HCT116 (cell line): ENCODE data around the gene METTL13. TPM values are rescaled to one million over a fixed set of nuclear protein-coding genes. Genes with fewer than 3 reads are reported as not detected.

Experiments
- ATAC-seq: fragments of 200-7000 bp; cut with Tn5 transposase; 2 replicates; pipeline ENCODE4 v1.9.1; 2020; ENCODE audit warnings: mild to moderate bottlenecking, moderate library complexity
- BruUV-seq: library from RNA; stranded (reverse); fragments of 400-500 nt; replicated peaks from 2 replicates; lab custom pipeline; 2021; lab: Mats Ljungman, UMichigan
- CTCF ChIA-PET: fragments of 300-600 bp; sonication (Branson Sonifier 250); formaldehyde crosslinking; loops from one replicate; lab custom pipeline; 2021; ENCODE audit warnings: antibody characterized with exemption; lab: Charles Lee
- POLR2A ChIA-PET: fragments of 300-600, 350-600 bp; sonication (Branson Sonifier 250); formaldehyde crosslinking; loops from one replicate; lab custom pipeline; 2021; ENCODE audit warnings: antibody characterized with exemption; lab: Charles Lee
- RAD21 ChIA-PET, 2 experiments: fragments of 300-600 bp; sonication (Branson Sonifier 250); formaldehyde crosslinking; loops; one replicate each; lab custom pipeline; 2023; ENCODE audit warnings: low total read pairs in 2 of 2; ENCODE audit not compliant: uncharacterized antibody in 2 of 2, unreplicated experiment in 2 of 2, low non-redundant PET in 1 of 2; lab: Charles Lee
- DNase-seq: peaks from one replicate; pipeline ENCODE4 v3.0.0-alpha.2; 2010; ENCODE audit warnings: low read depth, low spot score
- H2AFZ ChIP-seq: fragments of 200-600 bp; shearing (Covaris generic), sonication (generic); 2 replicates; pipeline ENCODE4 v1.6.1; 2017; ENCODE audit warnings: low read depth, mixed run types, mixed read lengths, antibody characterized with exemption, low read length; ENCODE audit not compliant: poor library complexity, severe bottlenecking
- H3K27ac ChIP-seq: 2 replicates; pipeline ENCODE4 v1.5.1; 2012; ENCODE audit warnings: low read depth, low read length
- H3K27me3 ChIP-seq: fragments of 200-600 bp; sonication (generic); 2 replicates; pipeline ENCODE4 v1.6.1; 2016; ENCODE audit warnings: mixed run types, low read length, mixed read lengths; ENCODE audit not compliant: insufficient read depth
- H3K36me3 ChIP-seq, 2 experiments: fragments of 200-500 bp in 1 of 2; fragments of 200-600 bp in 1 of 2; sonication (Bioruptor generic) in 1 of 2; sonication (generic) in 1 of 2; 2 replicates each; pipeline versions ENCODE4 v1.5.1 to v1.6.1; 2014 to 2016; ENCODE audit warnings: low read length in 2 of 2, inconsistent platforms in 1 of 2, mixed read lengths in 1 of 2, mixed run types in 1 of 2; ENCODE audit not compliant: insufficient read depth in 2 of 2, control insufficient read depth in 1 of 2
- H3K4me1 ChIP-seq, 2 experiments: fragments of 200-600 bp in 1 of 2; sonication (generic) in 1 of 2; 2 replicates each; pipeline versions ENCODE4 v1.5.1 to v1.6.1; 2012 to 2017; ENCODE audit warnings: low read length in 2 of 2, inconsistent platforms in 1 of 2, mild to moderate bottlenecking in 1 of 2, mixed read lengths in 1 of 2, mixed run types in 1 of 2, moderate library complexity in 1 of 2; ENCODE audit not compliant: insufficient read depth in 2 of 2, control insufficient read depth in 1 of 2
- H3K4me2 ChIP-seq: fragments of 200-600 bp; sonication (generic); 2 replicates; pipeline ENCODE4 v1.6.1; 2017; ENCODE audit warnings: mixed run types, low read length, mixed read lengths
- H3K4me3 ChIP-seq, 2 experiments: fragments of 200-600 bp in 1 of 2; sonication (generic) in 1 of 2; replicated peaks in 1 of 2; 2 replicates each; pipeline ENCODE4 v1.5.1; 2011 to 2016; ENCODE audit warnings: low read length in 2 of 2, control low read depth in 1 of 2, low read depth in 1 of 2, mild to moderate bottlenecking in 1 of 2, mixed read lengths in 1 of 2, mixed run types in 1 of 2
- H3K79me2 ChIP-seq: fragments of 200-600 bp; sonication (generic); 2 replicates; pipeline ENCODE4 v1.6.1; 2017; ENCODE audit warnings: mild to moderate bottlenecking, mixed run types, low read length, moderate library complexity, mixed read lengths; ENCODE audit not compliant: insufficient read depth
- H3K9ac ChIP-seq: fragments of 200-600 bp; sonication (generic); 2 replicates; pipeline ENCODE4 v1.6.1; 2016; ENCODE audit warnings: low read length, mixed read lengths
- H3K9me2 ChIP-seq: fragments of 200-600 bp; sonication (generic), shearing (Covaris generic); 2 replicates; pipeline ENCODE4 v1.6.1; 2017; ENCODE audit warnings: mixed run types, mild to moderate bottlenecking, moderate library complexity; ENCODE audit not compliant: insufficient read depth
- H3K9me3 ChIP-seq, 2 experiments: fragments of 200-500 bp in 1 of 2; fragments of 200-600 bp in 1 of 2; sonication (Bioruptor generic) in 1 of 2; sonication (generic) in 1 of 2; 2 replicates each; pipeline ENCODE4 v1.6.1; 2014 to 2017; ENCODE audit warnings: low read length in 2 of 2, mixed read lengths in 2 of 2, inconsistent platforms in 1 of 2, low read depth in 1 of 2, mild to moderate bottlenecking in 1 of 2, mixed run types in 1 of 2, moderate library complexity in 1 of 2; ENCODE audit not compliant: control insufficient read depth in 1 of 2, insufficient read depth in 1 of 2
- H4K20me1 ChIP-seq: fragments of 200-600 bp; sonication (generic), shearing (Covaris generic); 2 replicates; pipeline ENCODE4 v1.6.1; 2017; ENCODE audit warnings: mixed run types, mild to moderate bottlenecking, moderate library complexity; ENCODE audit not compliant: insufficient read depth
- ATF3 ChIP-seq: IDR thresholded peaks from 2 replicates; pipeline ENCODE4 v1.6.1; 2012
- CBX3 ChIP-seq: IDR thresholded peaks from 2 replicates; pipeline ENCODE4 v1.6.1; 2012; ENCODE audit warnings: low read depth
- CEBPB ChIP-seq: IDR thresholded peaks from 2 replicates; pipeline ENCODE4 v1.6.1; 2012; ENCODE audit warnings: low read depth
- EGR1 ChIP-seq: IDR thresholded peaks from 2 replicates; pipeline ENCODE4 v1.6.1; 2012; ENCODE audit warnings: low read depth
- ELF1 ChIP-seq: IDR thresholded peaks from 2 replicates; pipeline ENCODE4 v1.6.1; 2012; ENCODE audit warnings: low read depth, borderline replicate concordance
- EZH2 ChIP-seq: fragments of 200-600 bp; sonication (generic); IDR thresholded peaks from 2 replicates; pipeline ENCODE4 v1.6.1; 2017; ENCODE audit warnings: antibody characterized with exemption, mixed run types
- FOSL1 ChIP-seq: IDR thresholded peaks from 2 replicates; pipeline ENCODE4 v1.6.1; 2012; ENCODE audit warnings: low read depth
- JUND ChIP-seq: IDR thresholded peaks from 2 replicates; pipeline ENCODE4 v1.6.1; 2012
- MAX ChIP-seq: IDR thresholded peaks from 2 replicates; pipeline ENCODE4 v1.6.1; 2012
- POLR2A ChIP-seq: IDR thresholded peaks from 2 replicates; pipeline ENCODE4 v1.7.0; 2011; ENCODE audit warnings: borderline replicate concordance; ENCODE audit not compliant: insufficient read depth, insufficient read length; ENCODE audit errors: extremely low read depth
- POLR2AphosphoS5 ChIP-seq: IDR thresholded peaks from 2 replicates; pipeline ENCODE4 v1.6.1; 2011; ENCODE audit warnings: mild to moderate bottlenecking, low read depth, low read length, moderate library complexity
- RAD21 ChIP-seq: IDR thresholded peaks from 2 replicates; pipeline ENCODE4 v1.6.1; 2012; ENCODE audit warnings: low read depth, mild to moderate bottlenecking
- REST ChIP-seq: IDR thresholded peaks from 2 replicates; pipeline ENCODE4 v1.6.1; 2012; ENCODE audit warnings: low read depth
- SP1 ChIP-seq: IDR thresholded peaks from 2 replicates; pipeline ENCODE4 v1.6.1; 2012; ENCODE audit warnings: low read depth
- TCF7L2 ChIP-seq: IDR thresholded peaks from 2 replicates; pipeline ENCODE4 v1.7.0; 2011; ENCODE audit warnings: borderline replicate concordance, inconsistent platforms; ENCODE audit not compliant: insufficient read depth, insufficient read length; ENCODE audit errors: extremely low read depth
- ZFX ChIP-seq: fragments of 450-650 bp; IDR thresholded peaks from 2 replicates; pipeline ENCODE4 v1.6.1; 2017
- ZNF274 ChIP-seq: fragments of 200-500 bp; sonication (Bioruptor generic); IDR thresholded peaks from 2 replicates; pipeline ENCODE4 v1.6.1; 2014; ENCODE audit warnings: mild to moderate bottlenecking, low read depth, low read length, inconsistent platforms
- intact Hi-C: fragments of 100-400 bp; cut with micrococcal nuclease; formaldehyde crosslinking; loops from 2 replicates; pipeline ENCODE4 v1.10.0; 2022
- total RNA-seq: library from RNA; stranded (reverse); gene quantifications from one replicate; pipeline ENCODE4 v1.2.1, GENCODE V29; 2021; ENCODE audit not compliant: unreplicated experiment

Gene METTL13
- total RNA-seq, 1 experiment from 2014 or later: 33.9 TPM

- TF ChIP-seq TCF7L2: no peak
- TF ChIP-seq SP1: no peak
- TF ChIP-seq EGR1: no peak
- TF ChIP-seq MAX: no peak
- no peak for TF ChIP-seq POLR2A
- no peak for TF ChIP-seq ZNF274
- TF ChIP-seq CEBPB: no peak
- TF ChIP-seq FOSL1: no peak
- no peak for TF ChIP-seq JUND
- TF ChIP-seq ZFX: no peak
- TF ChIP-seq CBX3: no peak
- TF ChIP-seq ATF3: no peak
- no peak for TF ChIP-seq RAD21
- no TSS peak for BruUV-seq
- ChIA-PET CTCF (interaction anchor here (1.4 kb wide), 1 partner anchor 173 kb away, joined by 6 read pairs; no protein-coding TSS in a partner anchor), RAD21 (no interaction called here), POLR2A (no interaction called here)
- Histone ChIP-seq H3K27ac (no peak overlapping the region), H2AFZ (no peak overlapping the region), H4K20me1 (no peaks in the 10 kb centered on the region), H3K9ac (no peak overlapping the region), H3K79me2 (no peaks in the 10 kb centered on the region), H3K4me2 (no peak overlapping the region), H3K36me3 (no peaks in the 10 kb centered on the region), H3K4me1 (no peaks in the 10 kb centered on the region), H3K9me3 (no peaks in the 10 kb centered on the region), H3K9me2 (no peaks in the 10 kb centered on the region), H3K27me3 (no peaks in the 10 kb centered on the region), H3K4me3 (no peak overlapping the region)
- ATAC-seq (no peak), DNase-seq (no peak)
- intact Hi-C loops: no loop called here
Measured at GRCh38 chr1:171811672-171812071, 30.2 kb downstream of the METTL13 start.

GRCh38 chr1:171814692-171815091 lies 33.2 kb downstream of the METTL13 start:
- RAD21 ChIA-PET: no interaction called here
- no peak for TF ChIP-seq TCF7L2
- TF ChIP-seq RAD21: no peak
- TF ChIP-seq ELF1: no peak
- TF ChIP-seq EZH2: no peak
- TF ChIP-seq REST: no peak
- TF ChIP-seq ZNF274: no peak
- no peak for TF ChIP-seq POLR2AphosphoS5
- TF ChIP-seq ZFX: no peak
- TF ChIP-seq MAX: no peak
- TF ChIP-seq, all 23 proteins: peak for 0
- no peak for DNase-seq

More at GRCh38 chr1:171814692-171815091, 33.2 kb downstream of the METTL13 start:
- Histone ChIP-seq H4K20me1 (no peaks in the 10 kb centered on the region), H3K4me1 (peaks cover 12 to 17% of the 10 kb centered on the region in 2 experiments), H3K4me3 (no peak overlapping the region), H3K9me3 (no peaks in the 10 kb centered on the region), H3K9ac (no peak overlapping the region), H2AFZ (no peak overlapping the region), H3K36me3 (no peaks in the 10 kb centered on the region), H3K4me2 (no peak overlapping the region), H3K9me2 (no peaks in the 10 kb centered on the region), H3K27me3 (no peaks in the 10 kb centered on the region), H3K27ac (no peak overlapping the region), H3K79me2 (no peaks in the 10 kb centered on the region)
- CTCF ChIA-PET: no interaction called here
- BruUV-seq: no TSS peak
- POLR2A ChIA-PET: no interaction called here
- intact Hi-C loops: no loop called here
- no peak for ATAC-seq
